ENCODE results near the gene TMEM120B. TPM values are rescaled to one million over a fixed set of nuclear protein-coding genes. Genes with fewer than 3 reads are reported as not detected.

TMEM120B gene
- total RNA-seq, 1 experiment from 2014 or later: 8.7 TPM

DNA sequence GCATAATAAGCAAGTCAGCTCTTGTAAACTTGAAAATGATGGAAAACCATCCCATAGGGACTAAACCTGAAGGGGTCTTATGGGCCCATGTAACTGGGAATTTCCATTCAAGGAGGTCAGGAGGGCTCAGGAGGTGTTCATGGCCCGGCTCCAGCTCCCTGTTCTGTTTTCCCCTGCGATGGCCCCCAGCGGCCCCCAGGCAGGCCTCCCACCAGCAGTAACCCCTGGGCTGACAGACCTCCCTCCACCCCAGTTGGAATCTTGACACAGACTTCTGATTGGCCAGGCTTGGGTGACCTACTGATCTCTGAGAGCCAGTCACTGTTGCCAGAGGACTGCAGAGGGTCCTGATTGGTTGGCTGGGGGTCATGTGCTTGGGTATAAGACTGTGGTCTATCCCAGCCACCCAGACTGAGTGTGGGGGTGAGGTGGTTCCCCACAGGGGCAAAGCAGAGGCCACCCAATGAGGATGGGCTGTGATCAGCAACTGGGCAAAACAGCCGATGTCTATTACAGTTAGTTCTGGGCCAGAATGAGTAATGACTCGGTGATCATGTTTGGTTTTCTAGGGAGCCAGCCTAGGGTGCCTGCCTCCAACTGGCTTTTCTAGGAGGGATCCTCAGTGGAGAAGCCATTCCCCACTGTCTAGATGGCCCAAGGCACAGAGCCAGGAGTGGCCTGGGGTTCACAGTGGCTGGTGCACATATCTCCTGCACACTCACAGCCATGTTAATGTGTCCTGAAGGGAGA, 53.9 kb downstream of the TMEM120B start:
- Histone ChIP-seq H4K20me1 (ENCODE audit: insufficient read depth, low read depth, low read length) (no peaks in the 10 kb centered on the region), H3K36me3 (ENCODE audit: insufficient read depth, low read length) (no peaks in the 10 kb centered on the region), H3K9me3 (ENCODE audit: low read length) (no peaks in the 10 kb centered on the region), H3K27ac (ENCODE audit: low read length) (no peak overlapping the region), H3K4me3 (ENCODE audit: low read length) (no peak overlapping the region), H3K27me3 (ENCODE audit: low read length) (no peaks in the 10 kb centered on the region), H2AFZ (ENCODE audit: low read length) (no peak overlapping the region), H3K9me2 (replicated peaks; ENCODE audit: insufficient read depth, low read length) (no peaks in the 10 kb centered on the region), H3K79me2 (ENCODE audit: low read length) (no peaks in the 10 kb centered on the region), H3K9ac (ENCODE audit: low read length) (no peak overlapping the region), H3K4me1 (ENCODE audit: low read length) (no peaks in the 10 kb centered on the region), H3K4me2 (ENCODE audit: low read depth, low read length, poor library complexity, severe bottlenecking) (no peak overlapping the region)
- peak; percentile 59 for DNase-seq

DNA sequence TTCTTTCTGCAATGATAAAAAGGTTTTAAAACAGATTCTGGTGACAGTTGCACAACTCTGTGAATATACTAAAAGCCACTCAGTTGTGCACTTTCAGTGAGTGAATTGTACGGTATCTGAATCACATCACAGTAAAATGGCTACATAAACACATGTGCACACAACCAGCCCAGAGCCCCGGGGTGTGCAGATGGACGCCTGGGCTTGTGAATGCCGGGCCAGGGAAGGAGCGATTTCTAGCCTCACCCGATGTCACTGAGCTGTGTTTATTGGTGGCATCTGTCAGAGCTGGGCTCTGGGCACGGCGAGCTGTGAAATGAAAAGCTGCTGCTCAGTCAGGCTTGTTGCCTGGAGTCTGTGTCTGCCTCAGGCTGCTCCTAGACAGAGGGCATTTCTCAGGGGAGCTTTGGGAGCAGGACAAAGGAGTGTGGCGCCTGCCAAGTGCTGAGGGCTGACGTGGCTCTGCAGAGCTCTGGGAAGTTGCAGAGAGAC, 55.0 kb downstream of the TMEM120B start:
- H3K27ac ChIP-seq (ENCODE audit: low read length): no peak overlapping the region
- H3K9me2 ChIP-seq (replicated peaks; ENCODE audit: insufficient read depth, low read length): no peaks in the 10 kb centered on the region
- no peaks in the 10 kb centered on the region for H3K36me3 ChIP-seq (ENCODE audit: insufficient read depth, low read length)
- H3K4me2 ChIP-seq (ENCODE audit: low read depth, low read length, poor library complexity, severe bottlenecking): no peak overlapping the region
- no peak overlapping the region for H3K9ac ChIP-seq (ENCODE audit: low read length)
- no peaks in the 10 kb centered on the region for H3K9me3 ChIP-seq (ENCODE audit: low read length)
- no peak overlapping the region for H2AFZ ChIP-seq (ENCODE audit: low read length)
- no peaks in the 10 kb centered on the region for H4K20me1 ChIP-seq (ENCODE audit: insufficient read depth, low read depth, low read length)
- H3K79me2 ChIP-seq (ENCODE audit: low read length): no peaks in the 10 kb centered on the region
- H3K4me1 ChIP-seq (ENCODE audit: low read length): no peaks in the 10 kb centered on the region
- no peaks in the 10 kb centered on the region for H3K27me3 ChIP-seq (ENCODE audit: low read length)
- DNase-seq: no peak
- H3K4me3 ChIP-seq (ENCODE audit: low read length): no peak overlapping the region

DNA sequence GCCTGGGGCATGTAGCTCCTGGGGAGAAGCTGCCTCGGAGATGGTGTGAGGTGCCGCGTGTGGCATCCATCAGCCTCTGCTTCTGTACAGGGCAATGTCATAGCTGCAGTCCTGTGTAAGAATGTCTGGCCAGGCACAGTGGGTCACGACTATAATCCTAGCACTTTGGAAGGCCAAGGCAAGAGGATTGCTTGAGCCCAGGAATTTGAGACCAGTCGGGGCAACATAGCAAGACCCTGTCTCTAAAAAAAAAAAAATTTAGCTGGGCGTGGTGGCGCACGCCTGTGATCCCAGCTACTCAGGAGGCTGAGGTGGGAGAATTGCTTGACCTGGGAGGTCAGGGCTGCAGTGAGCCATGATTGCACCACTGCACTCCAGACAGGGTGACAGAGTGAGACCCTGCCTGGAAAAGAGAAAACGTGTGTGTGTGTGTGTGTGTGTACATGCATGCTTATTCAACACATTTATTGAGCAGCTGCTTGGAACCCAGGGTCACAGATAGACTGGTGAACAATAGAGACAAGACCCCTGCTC, 56.8 kb downstream of the TMEM120B start:
- no peak for DNase-seq
- no peaks in the 10 kb centered on the region for H3K36me3 ChIP-seq (ENCODE audit: insufficient read depth, low read length)
- no peaks in the 10 kb centered on the region for H3K79me2 ChIP-seq (ENCODE audit: low read length)
- H3K9ac ChIP-seq (ENCODE audit: low read length): no peak overlapping the region
- no peak overlapping the region for H3K4me3 ChIP-seq (ENCODE audit: low read length)
- H3K27ac ChIP-seq (ENCODE audit: low read length): no peak overlapping the region
- H4K20me1 ChIP-seq (ENCODE audit: insufficient read depth, low read depth, low read length): no peaks in the 10 kb centered on the region
- no peaks in the 10 kb centered on the region for H3K27me3 ChIP-seq (ENCODE audit: low read length)
- peaks cover 5% of the 10 kb centered on the region for H3K4me1 ChIP-seq (ENCODE audit: low read length)
- no peaks in the 10 kb centered on the region for H3K9me2 ChIP-seq (replicated peaks; ENCODE audit: insufficient read depth, low read length)
- no peak overlapping the region for H2AFZ ChIP-seq (ENCODE audit: low read length)
- no peak overlapping the region for H3K4me2 ChIP-seq (ENCODE audit: low read depth, low read length, poor library complexity, severe bottlenecking)
- no peaks in the 10 kb centered on the region for H3K9me3 ChIP-seq (ENCODE audit: low read length)

DNA sequence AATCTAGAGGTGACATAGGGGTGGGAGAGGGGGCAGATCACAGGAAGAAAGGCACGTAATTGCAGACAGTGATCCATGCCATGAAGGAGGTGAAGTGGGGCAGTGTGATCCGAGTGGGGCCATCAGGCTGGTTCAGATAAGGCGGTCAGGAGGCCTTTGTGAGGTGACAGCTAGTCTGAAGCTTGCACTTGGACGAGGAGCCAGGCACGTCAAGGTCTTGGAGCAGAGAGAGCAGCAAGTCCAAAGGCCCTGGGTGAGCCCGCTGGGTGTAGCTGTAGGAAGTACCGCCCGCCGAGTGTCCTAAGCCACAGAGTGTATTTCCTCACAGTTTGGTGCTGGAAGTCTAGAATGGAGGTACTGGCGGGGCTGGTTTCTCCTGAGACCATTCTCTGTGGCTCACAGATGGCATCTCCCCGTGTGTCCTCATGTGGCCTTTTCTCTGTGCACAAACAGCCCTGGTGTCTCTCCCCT, 57.3 kb downstream of the TMEM120B start:
- DNase-seq: no peak
- Histone ChIP-seq H3K9me3 (ENCODE audit: low read length) (no peaks in the 10 kb centered on the region), H3K36me3 (ENCODE audit: insufficient read depth, low read length) (no peaks in the 10 kb centered on the region), H3K4me1 (ENCODE audit: low read length) (peaks cover 5% of the 10 kb centered on the region), H3K27ac (ENCODE audit: low read length) (no peak overlapping the region), H3K27me3 (ENCODE audit: low read length) (no peaks in the 10 kb centered on the region), H3K79me2 (ENCODE audit: low read length) (no peaks in the 10 kb centered on the region), H3K4me2 (ENCODE audit: low read depth, low read length, poor library complexity, severe bottlenecking) (no peak overlapping the region), H3K9me2 (replicated peaks; ENCODE audit: insufficient read depth, low read length) (no peaks in the 10 kb centered on the region), H3K4me3 (ENCODE audit: low read length) (no peak overlapping the region), H2AFZ (ENCODE audit: low read length) (no peak overlapping the region), H4K20me1 (ENCODE audit: insufficient read depth, low read depth, low read length) (no peaks in the 10 kb centered on the region), H3K9ac (ENCODE audit: low read length) (no peak overlapping the region)

DNA sequence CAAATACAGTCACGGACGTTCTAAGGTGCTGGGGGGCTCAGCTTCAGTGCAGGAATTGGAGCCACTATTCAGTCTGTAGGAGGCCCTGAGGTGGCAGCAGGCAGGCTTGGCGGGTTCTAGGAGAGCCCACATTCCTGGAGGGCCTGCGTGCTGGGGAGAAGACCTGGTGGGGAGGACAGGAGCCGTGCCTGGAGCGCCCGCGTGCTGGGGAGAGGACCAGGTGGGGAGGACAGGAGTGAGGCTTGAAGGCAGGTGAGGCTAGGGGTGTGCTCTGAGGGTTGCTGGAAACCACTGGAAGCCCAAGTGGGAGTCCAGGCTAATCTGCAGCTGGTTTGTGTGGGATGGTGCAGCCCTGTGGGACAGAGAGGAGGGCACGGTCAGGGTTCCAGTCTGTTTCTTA, 57.8 kb downstream of the TMEM120B start:
- H3K9me2 ChIP-seq (replicated peaks; ENCODE audit: insufficient read depth, low read length): no peaks in the 10 kb centered on the region
- no peaks in the 10 kb centered on the region for H4K20me1 ChIP-seq (ENCODE audit: insufficient read depth, low read depth, low read length)
- no peak overlapping the region for H3K27ac ChIP-seq (ENCODE audit: low read length)
- no peak for DNase-seq
- no peaks in the 10 kb centered on the region for H3K79me2 ChIP-seq (ENCODE audit: low read length)
- H3K4me3 ChIP-seq (ENCODE audit: low read length): no peak overlapping the region
- H3K27me3 ChIP-seq (ENCODE audit: low read length): no peaks in the 10 kb centered on the region
- H2AFZ ChIP-seq (ENCODE audit: low read length): no peak overlapping the region
- no peak overlapping the region for H3K4me2 ChIP-seq (ENCODE audit: low read depth, low read length, poor library complexity, severe bottlenecking)
- H3K4me1 ChIP-seq (ENCODE audit: low read length): peaks cover 5% of the 10 kb centered on the region
- no peaks in the 10 kb centered on the region for H3K9me3 ChIP-seq (ENCODE audit: low read length)
- no peak overlapping the region for H3K9ac ChIP-seq (ENCODE audit: low read length)
- H3K36me3 ChIP-seq (ENCODE audit: insufficient read depth, low read length): no peaks in the 10 kb centered on the region

DNA sequence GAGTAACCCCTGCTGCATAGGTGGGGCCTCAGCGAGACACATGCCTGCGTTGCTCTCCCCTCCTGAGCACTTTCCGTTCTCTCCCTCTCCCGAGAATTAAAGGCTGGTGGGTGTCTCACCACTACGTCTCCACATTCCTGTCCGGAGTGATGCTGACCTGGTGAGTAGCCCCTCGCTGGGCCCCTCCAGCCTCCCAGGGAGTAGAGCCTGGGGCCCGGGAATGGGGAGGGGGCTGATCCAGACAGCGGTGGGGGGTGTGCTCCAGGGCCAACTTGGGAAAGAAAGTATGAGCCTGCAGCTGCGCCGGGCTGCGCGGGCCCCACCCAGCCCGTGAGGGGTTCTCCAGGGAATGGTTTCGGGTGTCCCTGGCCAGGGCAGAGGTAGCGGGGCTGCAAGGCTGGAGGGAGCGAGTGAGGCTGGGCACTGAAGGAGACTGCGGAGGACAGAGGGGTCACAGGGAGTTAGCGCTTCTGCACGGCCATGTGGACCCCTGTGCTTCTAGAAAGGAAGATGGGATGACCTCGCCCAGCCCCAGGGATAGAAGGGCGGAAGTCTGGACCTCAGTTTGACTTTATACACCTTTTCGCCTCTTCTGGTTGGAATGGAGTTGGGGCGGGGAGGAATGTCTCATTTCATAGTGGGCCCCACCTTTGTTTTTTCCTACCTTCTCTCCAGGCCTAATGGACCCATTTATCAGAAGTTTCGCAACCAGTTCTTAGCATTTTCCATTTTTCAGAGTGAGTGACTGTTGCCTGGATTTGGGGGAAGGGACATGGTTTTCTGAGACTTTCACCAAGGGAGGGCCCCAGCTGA, 58.5 kb downstream of the TMEM120B start:
- no peaks in the 10 kb centered on the region for H3K9me2 ChIP-seq (replicated peaks; ENCODE audit: insufficient read depth, low read length)
- no peaks in the 10 kb centered on the region for H3K9me3 ChIP-seq (ENCODE audit: low read length)
- no peaks in the 10 kb centered on the region for H3K27me3 ChIP-seq (ENCODE audit: low read length)
- no peaks in the 10 kb centered on the region for H4K20me1 ChIP-seq (ENCODE audit: insufficient read depth, low read depth, low read length)
- H3K4me3 ChIP-seq (ENCODE audit: low read length): no peak overlapping the region
- H3K27ac ChIP-seq (ENCODE audit: low read length): no peak overlapping the region
- no peak overlapping the region for H2AFZ ChIP-seq (ENCODE audit: low read length)
- H3K4me2 ChIP-seq (ENCODE audit: low read depth, low read length, poor library complexity, severe bottlenecking): no peak overlapping the region
- no peak overlapping the region for H3K9ac ChIP-seq (ENCODE audit: low read length)
- H3K36me3 ChIP-seq (ENCODE audit: insufficient read depth, low read length): no peaks in the 10 kb centered on the region
- DNase-seq: no peak
- peaks cover 5% of the 10 kb centered on the region for H3K4me1 ChIP-seq (ENCODE audit: low read length)
- H3K79me2 ChIP-seq (ENCODE audit: low read length): no peaks in the 10 kb centered on the region

DNA sequence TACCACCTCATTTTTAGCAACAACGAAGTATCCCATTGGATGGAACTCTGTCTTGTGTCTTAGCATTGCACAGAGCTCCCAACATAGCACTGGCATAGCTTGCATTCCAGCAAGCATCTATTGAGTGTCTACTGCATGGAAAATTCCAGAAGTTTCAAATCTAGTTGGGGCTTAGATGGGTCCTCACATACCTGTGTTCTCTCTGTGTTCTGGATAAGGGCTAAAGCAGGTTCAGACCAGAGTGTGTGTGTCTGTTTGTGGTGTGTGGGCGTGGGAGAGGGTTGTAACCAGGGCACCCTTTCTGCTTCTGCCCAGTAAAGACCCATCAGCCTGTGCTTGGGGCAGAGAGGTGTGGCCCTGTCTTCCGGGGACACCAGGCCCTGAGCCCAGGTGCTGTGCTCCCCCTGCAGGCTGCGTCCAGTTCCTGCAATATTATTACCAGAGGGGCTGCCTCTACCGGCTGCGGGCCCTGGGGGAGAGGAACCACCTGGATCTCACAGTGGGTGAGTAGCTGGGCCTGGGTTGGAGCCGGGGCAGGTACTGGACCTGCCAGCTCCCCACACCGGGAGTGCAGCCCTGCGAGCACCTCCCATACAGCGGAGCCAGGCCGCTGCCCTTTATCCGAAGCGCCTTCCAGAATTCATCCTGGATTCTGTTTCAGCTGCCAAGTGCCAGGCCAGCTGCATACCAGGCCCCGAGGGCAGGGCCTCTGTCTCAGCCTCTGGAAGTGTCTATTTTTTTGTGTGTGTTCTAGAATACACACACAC, 60.6 kb downstream of the TMEM120B start:
- H2AFZ ChIP-seq (ENCODE audit: low read length): peak overlapping the region; percentile 10

More for the DNA sequence above, 60.6 kb downstream of the TMEM120B start:
- Histone ChIP-seq H3K9ac (ENCODE audit: low read length) (no peak overlapping the region), H4K20me1 (ENCODE audit: insufficient read depth, low read depth, low read length) (no peaks in the 10 kb centered on the region), H3K4me1 (ENCODE audit: low read length) (peaks cover 8% of the 10 kb centered on the region), H3K79me2 (ENCODE audit: low read length) (no peaks in the 10 kb centered on the region), H3K27me3 (ENCODE audit: low read length) (no peaks in the 10 kb centered on the region), H3K27ac (ENCODE audit: low read length) (no peak overlapping the region), H3K36me3 (ENCODE audit: insufficient read depth, low read length) (no peaks in the 10 kb centered on the region), H3K4me3 (ENCODE audit: low read length) (no peak overlapping the region), H3K9me2 (replicated peaks; ENCODE audit: insufficient read depth, low read length) (no peaks in the 10 kb centered on the region), H3K4me2 (ENCODE audit: low read depth, low read length, poor library complexity, severe bottlenecking) (no peak overlapping the region), H3K9me3 (ENCODE audit: low read length) (no peaks in the 10 kb centered on the region)
- peak; percentile 93 for DNase-seq

Data from Karpas-422 (cell line).